Measurements from ENCODE around the gene WDR43.

WDR43 gene

GRCh38 chr2:28930205-28930604 lies 35.7 kb downstream of the WDR43 start:
- TF ChIP-seq, protein P1, sequence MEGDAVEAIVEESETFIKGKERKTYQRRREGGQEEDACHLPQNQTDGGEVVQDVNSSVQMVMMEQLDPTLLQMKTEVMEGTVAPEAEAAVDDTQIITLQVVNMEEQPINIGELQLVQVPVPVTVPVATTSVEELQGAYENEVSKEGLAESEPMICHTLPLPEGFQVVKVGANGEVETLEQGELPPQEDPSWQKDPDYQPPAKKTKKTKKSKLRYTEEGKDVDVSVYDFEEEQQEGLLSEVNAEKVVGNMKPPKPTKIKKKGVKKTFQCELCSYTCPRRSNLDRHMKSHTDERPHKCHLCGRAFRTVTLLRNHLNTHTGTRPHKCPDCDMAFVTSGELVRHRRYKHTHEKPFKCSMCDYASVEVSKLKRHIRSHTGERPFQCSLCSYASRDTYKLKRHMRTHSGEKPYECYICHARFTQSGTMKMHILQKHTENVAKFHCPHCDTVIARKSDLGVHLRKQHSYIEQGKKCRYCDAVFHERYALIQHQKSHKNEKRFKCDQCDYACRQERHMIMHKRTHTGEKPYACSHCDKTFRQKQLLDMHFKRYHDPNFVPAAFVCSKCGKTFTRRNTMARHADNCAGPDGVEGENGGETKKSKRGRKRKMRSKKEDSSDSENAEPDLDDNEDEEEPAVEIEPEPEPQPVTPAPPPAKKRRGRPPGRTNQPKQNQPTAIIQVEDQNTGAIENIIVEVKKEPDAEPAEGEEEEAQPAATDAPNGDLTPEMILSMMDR (IDR thresholded peaks at IDR 0.05; ENCODE audit: low read depth, low read length, missing control alignments) = no peak
- no peak for DNase-seq (ENCODE audit: extremely low read depth, low read depth)
- H3K4me3 ChIP-seq (replicated peaks; ENCODE audit: low read depth, low read length) = no peak overlapping the region

- TF ChIP-seq, protein P1 (IDR thresholded peaks at IDR 0.05; ENCODE audit: low read depth, low read length, missing control alignments) = no peak
- no peak for DNase-seq (ENCODE audit: extremely low read depth, low read depth)
- H3K4me3 ChIP-seq (replicated peaks; ENCODE audit: low read depth, low read length) = no peak overlapping the region
These were observed 40.3 kb downstream of the WDR43 start for GRCh38 chr2:28934769-28935168.

DNA sequence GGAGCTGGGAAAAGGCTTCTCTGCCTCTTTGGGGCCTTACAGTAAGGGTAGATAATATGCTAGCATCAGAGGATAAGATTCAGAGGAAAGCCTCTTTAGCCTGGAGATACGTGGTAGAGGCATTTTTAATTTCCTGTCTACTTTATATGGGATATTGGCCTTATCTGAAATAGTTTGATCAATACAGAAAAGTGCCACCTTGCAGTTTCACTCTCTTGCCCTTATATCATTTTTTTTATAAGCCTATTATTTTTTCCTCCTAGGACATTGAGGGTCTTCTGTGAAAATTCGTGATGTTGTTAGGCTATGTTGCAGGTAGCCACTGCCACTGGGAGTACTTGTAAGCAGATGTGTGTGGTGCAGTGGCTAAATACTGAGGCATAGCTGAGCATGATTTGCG lies 46.5 kb downstream of the WDR43 start:
- TF ChIP-seq, protein P1 (IDR thresholded peaks at IDR 0.05; ENCODE audit: low read depth, low read length, missing control alignments) = no peak
- DNase-seq (ENCODE audit: extremely low read depth, low read depth) = no peak
- no peak overlapping the region for H3K4me3 ChIP-seq (replicated peaks; ENCODE audit: low read depth, low read length)

DNA sequence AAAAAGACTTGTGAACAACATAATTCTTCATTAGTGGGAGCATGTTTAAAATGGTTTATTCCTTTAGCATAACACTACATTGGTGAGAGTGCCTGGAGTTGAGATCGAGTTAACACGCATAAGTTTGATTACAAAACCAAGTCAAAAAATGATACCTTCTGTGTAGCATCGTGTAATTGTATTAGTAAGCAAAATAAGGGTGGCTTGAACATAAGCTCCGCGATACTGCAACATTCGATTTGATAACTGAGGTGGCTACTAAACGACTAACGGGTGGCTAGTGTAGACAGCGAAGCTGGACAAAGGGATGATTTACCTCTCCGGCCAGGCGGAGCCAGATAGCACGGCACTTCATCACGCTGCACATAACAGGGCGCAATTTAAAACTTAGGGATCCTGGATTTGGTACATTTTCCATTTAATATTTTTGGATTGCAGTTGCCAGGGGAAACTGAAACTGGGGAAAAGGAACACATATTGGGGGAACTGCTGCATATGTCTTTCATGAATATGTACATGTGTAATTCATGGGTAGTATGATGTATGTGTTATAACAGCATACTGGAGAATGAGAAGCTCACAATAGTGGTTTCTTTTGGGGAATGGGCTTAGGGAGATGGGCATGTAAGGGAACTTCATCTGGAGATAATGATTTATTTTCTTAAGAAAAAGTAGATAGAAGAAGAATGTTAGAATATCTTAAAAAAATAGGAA lies 50.2 kb downstream of the WDR43 start:
- H3K4me3 ChIP-seq (replicated peaks; ENCODE audit: low read depth, low read length) = no peak overlapping the region
- DNase-seq (ENCODE audit: extremely low read depth, low read depth) = no peak
- TF ChIP-seq, protein P1 (IDR thresholded peaks at IDR 0.05; ENCODE audit: low read depth, low read length, missing control alignments) = no peak

DNA sequence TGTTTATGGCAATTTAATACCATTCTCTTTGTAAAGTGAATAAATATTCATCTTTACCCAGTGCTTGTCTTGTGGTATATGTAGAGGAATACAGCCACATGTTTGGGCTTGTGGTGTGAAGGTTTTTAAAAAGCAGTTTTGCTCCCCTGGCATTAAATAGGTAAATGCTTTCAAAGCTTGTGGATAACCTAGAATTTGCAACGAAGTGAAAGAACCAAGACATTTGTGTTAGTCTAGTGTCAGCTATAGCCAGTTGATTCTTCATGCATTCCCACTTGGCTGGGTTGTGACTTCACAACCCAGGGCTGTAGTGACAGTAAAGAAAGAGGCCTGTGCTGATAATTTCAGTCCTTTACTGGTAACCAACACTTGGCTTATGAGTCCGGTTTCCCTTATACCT lies 53.7 kb downstream of the WDR43 start:
- DNase-seq (ENCODE audit: extremely low read depth, low read depth) = no peak
- no peak overlapping the region for H3K4me3 ChIP-seq (replicated peaks; ENCODE audit: low read depth, low read length)
- TF ChIP-seq, protein P1 (IDR thresholded peaks at IDR 0.05; ENCODE audit: low read depth, low read length, missing control alignments) = no peak

DNA sequence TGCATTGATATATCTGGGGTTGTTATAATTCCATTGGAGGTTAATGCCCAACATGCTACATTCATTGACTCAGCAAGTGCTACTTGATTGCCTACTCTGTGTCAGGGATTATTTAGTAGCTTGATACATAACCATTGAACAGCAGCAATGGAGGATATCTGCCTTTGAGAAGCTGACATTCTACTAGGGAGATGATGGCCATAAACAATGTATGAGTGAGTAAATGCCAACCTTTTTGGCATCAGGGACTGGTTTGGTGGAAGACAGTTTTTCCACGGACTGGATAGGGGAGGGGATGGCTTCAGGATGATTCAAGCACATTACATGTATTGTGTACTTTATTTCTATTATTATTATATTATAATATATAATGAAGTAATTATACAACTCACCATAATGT lies 54.7 kb downstream of the WDR43 start:
- DNase-seq (ENCODE audit: extremely low read depth, low read depth) = no peak
- no peak overlapping the region for H3K4me3 ChIP-seq (replicated peaks; ENCODE audit: low read depth, low read length)
- TF ChIP-seq, protein P1 (IDR thresholded peaks at IDR 0.05; ENCODE audit: low read depth, low read length, missing control alignments) = no peak
